ENCODE data around the gene MAP3K8. TPM values are rescaled to one million over a fixed set of nuclear protein-coding genes. Genes with fewer than 3 reads are reported as not detected.

The MAP3K8 gene
- polyA plus RNA-seq, 1 experiment = 13.7 TPM

- Histone ChIP-seq H3K36me3 (ENCODE audit: control insufficient read depth, insufficient read depth, low read length) (no peaks in the 10 kb centered on the region), H3K27me3 (ENCODE audit: control insufficient read depth, insufficient read depth, low read length) (no peaks in the 10 kb centered on the region), H3K4me3 (ENCODE audit: low read depth, low read length) (no peak overlapping the region)
- TF ChIP-seq CTCF (IDR thresholded peaks at IDR 0.05; ENCODE audit: insufficient read depth, low read depth, low read length) = no peak
- DNase-seq (ENCODE audit: low read depth) = no peak
- CTCF ChIA-PET = no interaction called here
- POLR2A ChIA-PET = no interaction called here
These were observed 47.6 kb downstream of the MAP3K8 start for GRCh38 chr10:30481603-30482002.

GRCh38 chr10:30488316-30488715, 54.3 kb downstream of the MAP3K8 start:
- no peak for TF ChIP-seq CTCF (IDR thresholded peaks at IDR 0.05; ENCODE audit: insufficient read depth, low read depth, low read length)
- no peak for DNase-seq (ENCODE audit: low read depth)
- POLR2A ChIA-PET = no interaction called here
- CTCF ChIA-PET = no interaction called here
- Histone ChIP-seq H3K27me3 (ENCODE audit: control insufficient read depth, insufficient read depth, low read length) (peaks cover 7% of the 10 kb centered on the region), H3K4me3 (ENCODE audit: low read depth, low read length) (no peak overlapping the region), H3K36me3 (ENCODE audit: control insufficient read depth, insufficient read depth, low read length) (no peaks in the 10 kb centered on the region)

GRCh38 chr10:30489346-30489745, 55.4 kb downstream of the MAP3K8 start:
- H3K4me3 ChIP-seq (ENCODE audit: low read depth, low read length) = no peak overlapping the region
- no peaks in the 10 kb centered on the region for H3K36me3 ChIP-seq (ENCODE audit: control insufficient read depth, insufficient read depth, low read length)
- ChIA-PET CTCF (interaction anchor here (0.7 to 0.8 kb wide), 2 partner anchors 13 to 97 kb away, joined by 3 read pairs; no protein-coding TSS in a partner anchor), POLR2A (interaction anchor here (0.6 kb wide), 1 partner anchor 35 kb away, joined by 5 read pairs; no protein-coding TSS in a partner anchor)
- no peak for TF ChIP-seq CTCF (IDR thresholded peaks at IDR 0.05; ENCODE audit: insufficient read depth, low read depth, low read length)
- DNase-seq (ENCODE audit: low read depth) = no peak
- H3K27me3 ChIP-seq (ENCODE audit: control insufficient read depth, insufficient read depth, low read length) = peaks cover 7% of the 10 kb centered on the region

GRCh38 chr10:30490289-30491000, 56.5 kb downstream of the MAP3K8 start:
- ChIA-PET CTCF (no interaction called here), POLR2A (no interaction called here)
- H3K27me3 ChIP-seq (ENCODE audit: control insufficient read depth, insufficient read depth, low read length) = peaks cover 7% of the 10 kb centered on the region
- TF ChIP-seq CTCF (IDR thresholded peaks at IDR 0.05; ENCODE audit: insufficient read depth, low read depth, low read length) = no peak
- DNase-seq (ENCODE audit: low read depth) = no peak
- H3K4me3 ChIP-seq (ENCODE audit: low read depth, low read length) = no peak overlapping the region
- H3K36me3 ChIP-seq (ENCODE audit: control insufficient read depth, insufficient read depth, low read length) = no peaks in the 10 kb centered on the region

- no peak for DNase-seq (ENCODE audit: low read depth)
- ChIA-PET CTCF (interaction anchor here (0.7 to 0.8 kb wide), 2 partner anchors 25 to 100 kb away, joined by 3 read pairs; no protein-coding TSS in a partner anchor), POLR2A (interaction anchor here (0.7 kb wide), 1 partner anchor 58 kb away, joined by 3 read pairs; no protein-coding TSS in a partner anchor)
- Histone ChIP-seq H3K36me3 (ENCODE audit: control insufficient read depth, insufficient read depth, low read length) (no peaks in the 10 kb centered on the region), H3K4me3 (ENCODE audit: low read depth, low read length) (no peak overlapping the region), H3K27me3 (ENCODE audit: control insufficient read depth, insufficient read depth, low read length) (peaks cover 7% of the 10 kb centered on the region)
- TF ChIP-seq CTCF (IDR thresholded peaks at IDR 0.05; ENCODE audit: insufficient read depth, low read depth, low read length) = no peak
These were observed 57.4 kb downstream of the MAP3K8 start for GRCh38 chr10:30491204-30491915.

All from BJ (cell line).